Measurements from ENCODE around the gene TM2D1.

DNA sequence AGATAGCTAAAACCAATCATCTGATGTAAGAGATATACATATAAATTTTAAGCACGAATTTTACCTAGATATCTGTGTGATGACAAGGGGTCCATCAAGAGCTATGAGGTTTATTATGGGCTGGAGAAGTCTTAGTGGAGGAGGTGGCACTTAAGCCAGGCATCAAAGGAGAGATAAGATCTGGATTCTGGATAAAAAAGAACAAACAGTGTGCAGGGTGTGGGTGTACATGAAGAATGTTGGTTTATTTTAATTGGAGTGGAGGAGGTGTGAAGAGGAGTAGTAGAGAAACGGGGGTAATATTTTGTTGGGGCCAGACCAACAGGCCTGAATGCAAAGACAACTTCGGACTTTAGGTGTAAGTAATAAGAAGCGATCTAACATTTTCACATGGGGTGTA lies 80.6 kb downstream of the TM2D1 start:
- TF ChIP-seq, protein P1, sequence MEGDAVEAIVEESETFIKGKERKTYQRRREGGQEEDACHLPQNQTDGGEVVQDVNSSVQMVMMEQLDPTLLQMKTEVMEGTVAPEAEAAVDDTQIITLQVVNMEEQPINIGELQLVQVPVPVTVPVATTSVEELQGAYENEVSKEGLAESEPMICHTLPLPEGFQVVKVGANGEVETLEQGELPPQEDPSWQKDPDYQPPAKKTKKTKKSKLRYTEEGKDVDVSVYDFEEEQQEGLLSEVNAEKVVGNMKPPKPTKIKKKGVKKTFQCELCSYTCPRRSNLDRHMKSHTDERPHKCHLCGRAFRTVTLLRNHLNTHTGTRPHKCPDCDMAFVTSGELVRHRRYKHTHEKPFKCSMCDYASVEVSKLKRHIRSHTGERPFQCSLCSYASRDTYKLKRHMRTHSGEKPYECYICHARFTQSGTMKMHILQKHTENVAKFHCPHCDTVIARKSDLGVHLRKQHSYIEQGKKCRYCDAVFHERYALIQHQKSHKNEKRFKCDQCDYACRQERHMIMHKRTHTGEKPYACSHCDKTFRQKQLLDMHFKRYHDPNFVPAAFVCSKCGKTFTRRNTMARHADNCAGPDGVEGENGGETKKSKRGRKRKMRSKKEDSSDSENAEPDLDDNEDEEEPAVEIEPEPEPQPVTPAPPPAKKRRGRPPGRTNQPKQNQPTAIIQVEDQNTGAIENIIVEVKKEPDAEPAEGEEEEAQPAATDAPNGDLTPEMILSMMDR (IDR thresholded peaks at IDR 0.05; ENCODE audit: insufficient read depth, low read length): no peak
- TF ChIP-seq, protein P2, sequence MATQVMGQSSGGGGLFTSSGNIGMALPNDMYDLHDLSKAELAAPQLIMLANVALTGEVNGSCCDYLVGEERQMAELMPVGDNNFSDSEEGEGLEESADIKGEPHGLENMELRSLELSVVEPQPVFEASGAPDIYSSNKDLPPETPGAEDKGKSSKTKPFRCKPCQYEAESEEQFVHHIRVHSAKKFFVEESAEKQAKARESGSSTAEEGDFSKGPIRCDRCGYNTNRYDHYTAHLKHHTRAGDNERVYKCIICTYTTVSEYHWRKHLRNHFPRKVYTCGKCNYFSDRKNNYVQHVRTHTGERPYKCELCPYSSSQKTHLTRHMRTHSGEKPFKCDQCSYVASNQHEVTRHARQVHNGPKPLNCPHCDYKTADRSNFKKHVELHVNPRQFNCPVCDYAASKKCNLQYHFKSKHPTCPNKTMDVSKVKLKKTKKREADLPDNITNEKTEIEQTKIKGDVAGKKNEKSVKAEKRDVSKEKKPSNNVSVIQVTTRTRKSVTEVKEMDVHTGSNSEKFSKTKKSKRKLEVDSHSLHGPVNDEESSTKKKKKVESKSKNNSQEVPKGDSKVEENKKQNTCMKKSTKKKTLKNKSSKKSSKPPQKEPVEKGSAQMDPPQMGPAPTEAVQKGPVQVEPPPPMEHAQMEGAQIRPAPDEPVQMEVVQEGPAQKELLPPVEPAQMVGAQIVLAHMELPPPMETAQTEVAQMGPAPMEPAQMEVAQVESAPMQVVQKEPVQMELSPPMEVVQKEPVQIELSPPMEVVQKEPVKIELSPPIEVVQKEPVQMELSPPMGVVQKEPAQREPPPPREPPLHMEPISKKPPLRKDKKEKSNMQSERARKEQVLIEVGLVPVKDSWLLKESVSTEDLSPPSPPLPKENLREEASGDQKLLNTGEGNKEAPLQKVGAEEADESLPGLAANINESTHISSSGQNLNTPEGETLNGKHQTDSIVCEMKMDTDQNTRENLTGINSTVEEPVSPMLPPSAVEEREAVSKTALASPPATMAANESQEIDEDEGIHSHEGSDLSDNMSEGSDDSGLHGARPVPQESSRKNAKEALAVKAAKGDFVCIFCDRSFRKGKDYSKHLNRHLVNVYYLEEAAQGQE (IDR thresholded peaks at IDR 0.05; ENCODE audit: insufficient replicate concordance, low read depth): no peak
- TF ChIP-seq POLR2AphosphoS5 (IDR thresholded peaks at IDR 0.05; ENCODE audit: low read depth): no peak
- TF ChIP-seq GABPA (IDR thresholded peaks at IDR 0.05; ENCODE audit: low read depth): no peak

All from HL-60 (cell line).